Measurements from ENCODE around the gene FRAT1.

DNA sequence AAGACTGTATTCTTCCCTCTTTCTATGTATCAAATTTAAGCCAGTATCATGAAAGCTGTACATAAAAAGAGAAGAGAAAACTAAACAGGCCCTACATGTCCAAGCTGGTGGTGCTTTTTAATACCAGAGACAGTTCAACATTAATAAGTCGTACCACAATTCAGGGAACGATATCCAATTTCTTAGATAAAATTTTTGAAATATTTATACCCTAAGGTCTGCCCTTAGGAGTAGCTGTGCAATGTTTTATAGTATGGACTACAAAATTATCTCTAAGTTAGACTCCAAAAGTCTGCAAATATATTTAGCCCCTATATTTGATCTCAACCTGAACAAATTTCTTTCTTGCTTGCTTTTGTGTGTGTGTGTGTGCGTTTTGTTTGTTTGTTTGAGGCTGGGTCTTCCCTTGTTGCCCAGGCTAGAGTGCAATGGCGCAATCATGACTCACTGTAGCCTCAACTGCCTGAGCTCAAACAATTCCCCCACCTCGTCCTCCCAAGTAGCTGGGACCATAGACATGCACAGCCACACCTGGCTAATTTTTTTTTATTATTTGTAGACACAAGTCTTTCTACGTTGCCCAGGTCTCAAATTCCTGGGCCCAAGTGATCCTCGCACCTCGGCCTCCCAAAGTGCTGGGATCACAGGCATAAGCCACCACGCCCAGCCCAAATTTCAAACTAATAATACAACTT, 39.8 kb upstream of the FRAT1 start:
- no peak for TF ChIP-seq TAF1 (IDR thresholded peaks at IDR 0.05; ENCODE audit: borderline replicate concordance, low read depth, low read length)
- TF ChIP-seq POLR2A (IDR thresholded peaks at IDR 0.05; ENCODE audit: low read depth, low read length): no peak
- TF ChIP-seq POLR2AphosphoS5 (IDR thresholded peaks at IDR 0.05; ENCODE audit: low read depth, low read length): no peak

Measured in GM12892 (cell line).